HG03095 (cell line): ENCODE data around the gene SLC6A9.

ENCODE experiments used
- ATAC-seq: cut with Tn5 transposase; IDR thresholded peaks from one replicate; pipeline ENCODE4 v1.9.1; 2021; ENCODE audit warnings: moderate library complexity; ENCODE audit not compliant: unreplicated experiment

Gene SLC6A9

DNA sequence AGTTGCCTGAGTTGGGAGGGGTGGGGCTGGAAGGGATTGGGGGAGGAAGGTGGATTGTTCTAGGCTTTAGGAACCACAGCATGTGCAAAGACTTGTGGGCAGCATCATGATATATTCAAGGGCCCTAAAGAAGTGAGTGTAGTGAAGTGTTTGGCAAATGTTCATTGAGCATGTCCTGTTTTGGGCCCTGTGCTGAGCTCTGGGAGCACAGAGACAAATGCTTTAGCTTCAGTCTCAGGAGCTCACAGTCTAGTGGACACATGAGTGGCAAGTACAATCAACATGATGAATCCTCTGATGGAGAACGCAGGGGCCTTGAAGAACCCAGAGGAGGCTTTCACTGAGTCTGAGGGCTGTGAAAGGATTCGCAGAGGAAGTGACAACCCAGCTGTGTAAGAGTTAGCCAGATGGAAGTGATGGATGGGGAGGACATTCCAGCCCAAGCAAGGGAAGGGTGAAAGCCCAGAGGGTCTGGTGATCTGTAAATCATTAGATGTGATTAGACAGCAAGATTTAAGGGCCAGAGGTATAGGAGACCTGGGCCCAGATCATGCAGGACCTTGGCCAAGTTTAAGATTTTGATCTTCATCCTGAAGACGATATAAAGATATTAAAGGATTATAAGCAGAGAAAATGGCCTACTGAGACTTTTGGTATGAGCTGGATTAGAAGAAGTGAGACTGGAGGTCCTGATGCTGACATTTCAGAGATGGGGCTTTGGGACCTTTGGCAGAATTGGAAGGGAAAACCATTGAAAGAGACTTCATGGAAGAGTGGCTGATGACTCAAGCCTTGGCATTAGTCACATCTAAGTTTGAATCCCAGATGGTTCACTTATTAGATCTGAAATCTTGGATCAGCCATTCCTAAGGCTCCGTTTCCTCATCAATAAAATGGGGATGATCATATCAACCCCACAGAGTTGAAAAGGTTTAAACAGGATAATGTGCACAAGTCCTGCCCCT lies 80.0 kb downstream of the SLC6A9 start:
- no peak for ATAC-seq

DNA sequence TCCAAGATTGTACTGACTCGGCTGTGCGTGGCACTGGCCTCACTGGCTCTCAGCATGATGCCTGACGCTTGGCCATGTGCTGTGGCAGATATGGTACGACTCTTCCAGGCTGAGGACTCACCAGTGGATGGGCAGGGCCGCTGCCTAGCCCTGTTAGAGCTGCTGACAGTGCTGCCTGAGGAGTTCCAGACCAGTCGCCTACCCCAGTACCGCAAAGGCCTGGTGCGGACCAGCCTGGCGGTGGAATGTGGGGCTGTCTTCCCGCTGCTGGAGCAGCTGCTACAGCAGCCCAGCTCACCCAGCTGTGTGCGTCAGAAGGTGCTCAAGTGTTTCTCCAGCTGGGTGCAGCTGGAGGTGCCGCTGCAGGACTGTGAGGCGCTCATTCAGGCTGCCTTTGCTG lies 81.6 kb downstream of the SLC6A9 start:
- ATAC-seq, result no peak

DNA sequence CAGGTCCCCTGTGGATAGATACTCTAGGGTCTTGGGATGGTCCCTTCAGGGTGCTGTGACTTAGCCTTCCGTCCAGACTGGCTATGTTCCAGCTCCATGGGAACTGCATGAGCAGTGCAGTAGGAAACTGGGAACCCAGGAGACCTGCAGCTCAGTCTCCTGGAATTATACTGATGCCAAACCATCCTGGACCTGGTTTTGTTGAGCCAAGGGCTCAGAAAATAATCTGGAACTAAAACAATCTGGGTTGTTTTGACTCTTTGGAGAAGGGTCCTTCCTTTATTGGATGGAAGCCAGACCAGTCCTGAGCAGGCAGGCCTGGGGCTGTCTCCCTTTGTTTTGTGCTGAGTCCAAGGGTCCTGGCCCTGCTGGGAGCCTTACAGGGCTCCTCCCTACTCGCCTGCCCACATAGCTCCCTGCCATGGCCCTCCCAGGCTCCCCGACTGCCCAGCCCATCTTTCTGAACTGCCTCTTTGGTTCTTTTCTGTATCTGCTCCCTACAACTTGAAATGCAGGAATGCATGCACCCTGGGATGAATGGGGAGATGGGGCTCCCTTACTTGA lies 83.3 kb downstream of the SLC6A9 start:
- ATAC-seq, result no peak

DNA sequence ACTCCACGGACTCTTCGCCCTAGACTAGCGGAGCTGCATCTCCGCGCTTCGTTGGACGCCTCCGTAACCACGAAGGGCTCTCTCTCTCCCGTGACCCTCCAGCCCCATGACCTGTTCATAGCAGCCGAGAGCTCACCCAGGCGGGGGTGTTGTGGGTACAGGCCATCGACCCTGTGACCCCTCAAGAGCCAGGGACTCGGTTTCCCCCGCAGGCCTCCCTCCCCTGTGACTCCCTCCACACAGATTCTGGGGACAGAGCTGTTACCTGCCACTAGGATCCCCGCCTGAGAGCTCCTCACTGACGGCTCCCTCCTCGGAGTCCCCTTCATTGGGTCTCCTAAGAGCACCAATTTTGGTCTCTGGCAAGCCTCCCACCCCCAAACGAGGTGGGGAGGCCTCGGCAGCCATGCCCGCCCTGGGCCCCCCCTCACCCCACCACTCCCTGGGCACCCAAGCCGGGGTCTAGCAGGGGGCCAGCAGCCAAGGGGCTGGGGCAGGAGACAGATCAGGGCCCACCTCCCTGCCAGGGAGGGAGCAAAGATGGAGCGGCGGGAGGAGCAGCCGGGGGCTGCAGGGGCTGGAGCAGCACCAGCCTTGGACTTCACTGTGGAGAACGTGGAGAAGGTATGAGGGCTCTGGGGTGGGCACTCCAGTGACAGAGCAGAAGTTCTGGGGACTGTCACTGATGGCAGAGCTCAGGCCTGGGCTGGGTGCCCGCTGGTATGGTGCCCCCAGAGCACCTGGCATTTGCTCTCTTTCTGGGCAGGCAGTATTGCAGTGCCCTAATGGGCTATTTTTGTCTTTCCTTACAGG lies 84.0 kb downstream of the SLC6A9 start:
- no peak for ATAC-seq
